NCI-H1694 treated with DMSO at 0.1 percent for 48 hours (cell line): Measurements from ENCODE around the gene GNAS-AS1.
A peak's percentile ranks its signal among the peaks of the same experiment; 100 is the strongest.

Experiments used
- DNase-seq: peaks from one replicate; lab custom pipeline; 2025; lab: John Stamatoyannopoulos, UW

Gene GNAS-AS1

DNA sequence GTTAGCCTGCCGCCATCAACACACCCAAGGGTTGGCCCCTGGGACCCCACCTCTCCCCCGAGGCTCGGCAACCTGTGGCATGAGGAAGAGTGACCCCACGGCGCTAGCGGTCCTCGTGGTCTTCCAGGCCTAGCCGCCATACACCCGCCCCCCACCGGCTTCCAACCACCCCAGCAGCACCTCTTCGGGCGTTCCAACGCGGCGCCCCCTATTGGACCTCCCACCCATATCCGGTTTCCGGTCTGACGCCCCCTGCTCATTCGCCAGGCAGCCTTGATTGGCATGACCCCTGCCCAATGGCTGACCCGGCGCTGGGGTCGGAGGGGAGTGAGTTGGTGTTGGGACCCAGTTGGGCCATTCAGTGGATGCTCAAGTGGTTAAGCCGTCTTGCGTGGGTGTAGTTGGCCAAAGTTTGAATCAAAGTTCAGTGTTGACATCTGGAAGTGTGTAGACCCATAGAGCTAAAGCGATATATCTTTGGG is at the start of gene GNAS-AS1:
Gene GNAS-AS1, minus strand, starts transcription at position 210 of the 482 bp plus-strand sequence.
- peak; percentile 71 for DNase-seq

DNA sequence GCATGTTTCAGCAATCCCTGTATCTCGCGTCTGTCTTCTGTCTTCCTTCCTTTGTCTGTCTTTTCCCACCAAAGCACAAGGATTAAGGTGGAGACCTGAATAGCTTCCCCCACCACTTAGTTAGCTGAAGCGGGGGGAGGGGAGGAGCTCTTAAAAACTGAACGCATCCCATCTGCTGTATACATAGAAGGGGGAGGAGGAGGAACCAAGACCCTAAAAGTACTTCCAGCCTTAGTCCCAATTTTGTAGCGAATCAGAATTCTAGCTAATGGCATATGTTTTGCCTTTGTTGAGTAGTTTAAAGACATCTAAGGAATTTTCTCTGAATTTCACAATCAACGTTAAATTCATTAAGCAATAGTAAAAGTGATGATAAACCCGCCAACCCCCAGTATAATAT is 49.7 kb upstream of the GNAS-AS1 start:
- no peak for DNase-seq

DNA sequence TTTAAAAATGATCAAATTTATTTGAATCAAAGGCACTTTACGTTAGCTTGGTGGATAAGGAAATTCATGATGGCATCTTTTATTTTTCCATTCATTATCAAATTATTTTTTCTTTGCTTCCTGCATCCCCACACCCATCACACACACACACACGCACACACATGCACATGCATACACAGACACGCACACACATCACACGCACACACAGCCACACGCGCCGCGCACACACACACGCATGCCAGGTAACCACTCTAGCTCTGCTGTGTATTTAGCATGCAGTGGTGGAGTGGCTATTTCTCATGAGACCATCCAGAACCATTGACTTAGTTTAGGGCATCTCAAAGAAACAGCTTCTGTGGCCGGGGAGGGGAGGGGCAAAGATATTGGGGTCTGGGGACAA is 48.8 kb upstream of the GNAS-AS1 start:
- DNase-seq, result no peak

DNA sequence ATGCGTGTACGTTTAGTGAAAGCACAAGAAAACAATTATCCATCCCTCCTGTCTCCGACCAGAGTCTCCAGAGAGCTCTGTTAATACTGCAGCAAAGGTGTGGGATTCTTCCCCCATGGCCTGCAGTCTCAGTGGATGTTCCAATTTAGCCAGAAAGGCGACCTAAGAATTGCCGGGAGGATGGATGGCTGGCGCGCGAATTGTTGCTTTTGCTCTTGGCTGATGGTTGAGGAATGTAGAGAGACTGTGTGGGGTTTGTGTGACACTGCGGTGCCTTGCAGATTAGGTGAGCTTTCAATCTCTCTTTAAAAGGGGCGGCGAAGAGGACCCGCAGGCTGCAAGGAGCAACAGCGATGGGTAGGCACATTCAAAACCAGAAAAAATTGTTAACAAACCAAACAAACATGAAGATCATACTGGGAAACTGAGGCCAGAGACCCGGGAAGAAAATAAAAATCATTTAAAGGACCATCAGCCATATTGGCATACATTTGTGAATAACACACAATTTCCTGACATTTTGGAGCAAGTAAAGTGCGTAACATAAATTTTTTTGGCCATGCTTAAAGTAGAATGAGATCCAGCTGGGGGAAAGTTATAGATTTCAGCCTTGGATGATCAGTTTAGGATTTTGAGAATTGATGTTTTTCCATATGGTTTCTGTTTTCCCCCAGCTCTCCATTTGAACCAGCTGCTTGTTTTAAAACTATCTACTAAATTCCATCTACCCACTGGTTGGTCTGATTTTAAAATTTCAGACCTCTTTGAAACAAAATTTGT is 48.1 kb upstream of the GNAS-AS1 start:
- DNase-seq, result no peak

DNA sequence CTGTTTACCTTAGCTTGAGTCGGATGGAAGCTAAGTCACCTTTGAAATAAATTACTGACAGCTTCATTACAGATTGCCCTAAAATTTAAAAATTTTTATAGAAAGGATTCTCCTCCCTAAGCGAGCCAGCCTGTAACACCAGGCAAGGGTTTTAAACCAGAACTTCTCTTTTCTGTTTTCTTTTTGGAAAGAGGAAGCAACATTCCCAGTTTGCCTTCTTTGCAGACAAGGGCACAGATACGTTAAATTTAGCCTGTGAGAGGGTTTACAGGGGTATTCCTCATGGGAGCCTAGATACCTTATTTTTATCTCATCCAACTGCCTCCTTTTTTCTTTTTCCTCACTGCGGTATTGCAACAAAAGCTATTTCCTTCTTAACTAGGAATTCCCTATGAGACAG is 46.8 kb upstream of the GNAS-AS1 start:
- no peak for DNase-seq

DNA sequence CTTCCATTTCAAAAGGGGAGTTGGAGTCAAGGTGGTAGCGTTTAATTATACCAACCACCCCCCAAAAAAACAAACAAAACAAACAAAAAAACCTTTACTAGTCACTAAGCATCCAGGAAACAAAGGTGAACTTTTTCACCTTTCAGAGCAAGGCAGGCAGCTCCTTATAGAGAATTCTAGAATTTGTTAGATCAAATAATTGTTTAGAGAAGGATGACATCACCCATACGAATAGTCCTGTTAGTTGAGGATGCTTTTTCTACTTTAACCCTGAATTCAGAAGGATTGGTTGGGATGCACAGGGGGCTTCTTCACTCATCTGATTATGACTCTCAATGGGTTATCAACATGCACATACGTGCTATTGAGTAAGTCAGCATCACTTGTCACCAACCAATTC is 46.1 kb upstream of the GNAS-AS1 start:
- no peak for DNase-seq

DNA sequence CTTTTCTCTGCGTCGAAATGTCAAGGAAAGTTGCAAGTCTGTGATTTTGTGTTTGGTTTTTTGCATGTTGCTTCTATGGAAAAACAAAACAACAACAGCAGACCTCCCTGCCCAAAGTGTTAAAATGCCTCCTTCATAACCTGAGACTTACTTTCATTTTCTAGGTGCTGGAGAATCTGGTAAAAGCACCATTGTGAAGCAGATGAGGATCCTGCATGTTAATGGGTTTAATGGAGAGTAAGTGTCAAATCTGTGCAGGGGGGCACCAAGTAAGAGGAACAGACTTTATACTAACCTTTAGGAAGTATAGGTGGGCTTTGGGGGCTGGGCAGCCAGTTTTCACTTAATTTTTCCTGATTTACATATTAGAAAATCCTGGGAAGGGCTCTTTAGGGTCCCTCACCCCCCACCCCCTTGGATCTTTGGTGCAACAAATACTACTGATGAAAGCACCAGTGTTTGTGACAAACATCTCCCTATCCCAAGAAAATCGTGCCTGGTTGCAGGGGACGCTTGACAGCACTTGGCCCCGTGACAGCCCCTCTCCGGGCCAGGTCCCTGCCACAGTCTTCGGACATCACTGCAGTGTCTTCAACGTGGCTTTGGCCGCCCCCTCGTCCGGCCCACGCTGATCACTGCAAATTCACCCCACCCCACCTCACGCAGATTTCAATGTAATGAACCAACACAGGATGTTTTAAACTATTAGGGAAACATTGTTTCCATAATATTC is 44.9 kb upstream of the GNAS-AS1 start:
- no peak for DNase-seq

DNA sequence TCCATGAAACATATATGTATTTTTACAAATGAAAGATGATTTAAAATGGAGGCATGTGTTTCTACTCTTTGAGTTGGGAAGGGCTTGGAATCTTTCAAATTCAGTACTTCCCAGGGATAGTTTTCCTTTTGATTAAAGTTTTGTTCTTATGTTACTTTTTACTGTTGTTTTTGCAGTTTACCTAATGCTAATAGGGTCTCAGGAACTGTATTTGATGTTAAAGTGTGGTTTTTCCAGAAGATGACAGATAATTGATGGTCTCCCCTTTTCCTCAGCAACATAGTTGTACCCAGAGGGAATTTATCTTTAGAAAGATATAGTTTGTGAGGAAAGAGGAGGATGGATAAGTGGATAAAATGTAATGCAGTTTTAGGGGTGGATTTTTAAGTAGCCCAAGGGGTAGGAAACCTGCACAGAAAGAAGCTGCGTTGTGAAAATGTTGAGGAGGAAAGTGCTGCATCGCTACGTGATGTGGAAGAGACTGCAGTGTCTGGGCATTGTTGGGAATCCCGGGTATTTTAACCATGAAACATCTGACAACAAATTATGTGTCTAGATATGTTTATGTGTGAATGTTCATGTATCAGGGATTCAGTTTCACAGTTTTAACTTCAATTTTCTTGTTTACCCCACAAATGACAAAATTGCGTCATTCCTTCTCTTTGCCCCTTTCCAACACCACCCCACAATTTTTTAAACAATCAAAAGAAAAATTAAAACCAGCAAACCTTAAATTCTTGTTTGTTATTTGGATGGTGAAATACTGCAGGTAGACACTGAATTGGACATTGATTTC is 44.1 kb upstream of the GNAS-AS1 start:
- DNase-seq, result no peak

DNA sequence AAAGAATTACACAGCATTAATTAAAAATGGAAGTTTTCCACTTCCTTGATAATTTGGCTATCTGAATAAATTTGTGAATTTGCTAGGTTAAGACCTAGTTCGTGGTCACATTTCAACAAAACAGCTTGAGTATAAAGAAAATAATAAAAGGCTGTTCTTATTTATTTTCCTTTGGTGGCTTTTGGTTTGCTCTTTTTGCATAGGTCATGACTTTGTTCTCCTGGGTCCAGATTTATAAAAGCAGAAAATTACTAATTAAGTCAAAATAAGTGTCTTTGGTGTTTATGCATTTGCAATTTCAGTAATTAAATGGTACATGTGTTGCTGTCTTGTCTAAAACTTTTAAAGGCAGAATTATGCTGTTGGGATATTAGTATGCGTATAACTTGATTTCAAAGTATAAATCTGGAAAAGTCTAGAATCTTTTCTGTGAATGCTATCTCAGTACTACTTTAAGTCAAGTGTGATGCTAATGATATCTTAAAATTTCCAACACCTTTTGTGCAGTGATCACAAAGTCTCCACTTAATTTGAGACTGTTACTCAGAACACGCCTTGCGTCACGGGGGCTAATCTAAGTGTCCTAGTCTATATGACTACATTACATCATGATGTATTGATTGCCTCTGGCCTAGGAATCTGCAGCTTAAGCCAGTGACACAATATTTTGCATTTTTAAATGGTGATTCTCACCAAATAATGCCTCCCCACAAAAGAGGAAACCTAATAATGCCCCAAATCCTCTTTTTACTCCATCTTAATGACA is 42.8 kb upstream of the GNAS-AS1 start:
- DNase-seq, result no peak

DNA sequence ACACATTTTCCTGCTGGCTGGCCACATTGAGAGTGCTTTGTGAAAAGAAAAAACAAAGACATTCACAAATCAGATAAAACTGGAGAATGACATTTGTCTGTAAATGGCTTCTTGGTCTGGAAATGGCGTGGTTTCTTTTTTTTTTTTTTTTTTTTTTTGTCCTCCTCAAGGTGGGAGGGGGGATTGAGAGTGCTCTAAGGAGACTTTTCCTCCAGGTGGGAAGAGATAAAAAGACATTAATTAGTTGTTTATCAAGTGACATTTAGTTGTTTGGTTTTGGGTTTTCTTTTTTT is 42.2 kb upstream of the GNAS-AS1 start:
- DNase-seq, result no peak

DNA sequence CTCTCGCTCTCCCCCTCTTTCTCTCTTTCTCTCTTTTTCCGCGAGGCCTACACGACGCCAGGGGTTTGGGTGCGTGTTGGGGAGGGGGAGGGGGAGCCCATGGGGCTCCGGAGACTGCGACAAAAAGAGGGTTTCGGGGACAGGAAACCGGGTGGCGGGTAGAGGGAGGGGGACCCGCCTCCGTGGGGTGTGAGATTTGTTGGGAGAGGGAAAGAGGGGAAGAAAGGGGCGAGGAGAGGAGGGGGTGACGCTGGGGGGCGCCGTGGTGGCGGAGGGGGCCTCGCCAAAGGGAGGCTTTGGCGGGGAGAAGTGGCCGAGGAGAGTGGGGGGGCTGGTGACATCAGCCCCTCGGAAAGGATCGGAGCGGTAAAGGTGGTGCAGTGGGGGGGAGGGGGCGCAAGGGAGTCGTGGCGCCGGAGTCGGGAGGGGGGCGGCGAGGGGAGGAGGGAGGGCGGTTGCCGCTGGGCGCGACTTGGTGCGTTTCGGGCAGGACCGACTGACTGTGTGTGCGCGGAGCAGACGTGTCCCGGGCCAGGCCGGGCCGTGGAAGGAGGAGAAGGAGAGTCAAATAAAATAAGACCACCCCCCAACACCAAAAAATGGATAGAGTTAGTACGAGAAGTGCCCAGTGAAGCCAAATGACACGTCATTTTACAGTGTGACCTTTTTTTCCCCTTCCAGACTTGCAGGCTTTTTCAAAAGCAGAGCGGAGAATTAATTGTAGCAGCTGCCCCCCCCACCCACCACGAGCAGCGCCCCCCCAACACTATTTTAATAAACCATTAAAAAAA is 41.6 kb upstream of the GNAS-AS1 start:
- peak; percentile 25 for DNase-seq

DNA sequence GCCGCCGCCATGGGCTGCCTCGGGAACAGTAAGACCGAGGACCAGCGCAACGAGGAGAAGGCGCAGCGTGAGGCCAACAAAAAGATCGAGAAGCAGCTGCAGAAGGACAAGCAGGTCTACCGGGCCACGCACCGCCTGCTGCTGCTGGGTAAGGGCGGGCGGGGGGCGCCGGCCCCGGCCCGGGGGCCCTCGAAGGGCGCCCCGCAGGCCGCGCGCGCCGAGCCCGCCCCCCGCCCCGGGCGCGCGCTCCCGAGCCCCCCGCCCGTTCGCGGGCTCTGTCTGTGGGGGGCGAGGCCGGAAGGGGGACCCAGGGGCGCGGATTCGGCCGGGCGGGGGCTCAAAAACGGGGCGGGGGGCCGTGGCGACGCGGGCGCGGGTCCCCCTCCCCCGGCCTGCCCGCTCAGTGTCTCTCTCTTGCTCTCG is 41.0 kb upstream of the GNAS-AS1 start:
- no peak for DNase-seq

DNA sequence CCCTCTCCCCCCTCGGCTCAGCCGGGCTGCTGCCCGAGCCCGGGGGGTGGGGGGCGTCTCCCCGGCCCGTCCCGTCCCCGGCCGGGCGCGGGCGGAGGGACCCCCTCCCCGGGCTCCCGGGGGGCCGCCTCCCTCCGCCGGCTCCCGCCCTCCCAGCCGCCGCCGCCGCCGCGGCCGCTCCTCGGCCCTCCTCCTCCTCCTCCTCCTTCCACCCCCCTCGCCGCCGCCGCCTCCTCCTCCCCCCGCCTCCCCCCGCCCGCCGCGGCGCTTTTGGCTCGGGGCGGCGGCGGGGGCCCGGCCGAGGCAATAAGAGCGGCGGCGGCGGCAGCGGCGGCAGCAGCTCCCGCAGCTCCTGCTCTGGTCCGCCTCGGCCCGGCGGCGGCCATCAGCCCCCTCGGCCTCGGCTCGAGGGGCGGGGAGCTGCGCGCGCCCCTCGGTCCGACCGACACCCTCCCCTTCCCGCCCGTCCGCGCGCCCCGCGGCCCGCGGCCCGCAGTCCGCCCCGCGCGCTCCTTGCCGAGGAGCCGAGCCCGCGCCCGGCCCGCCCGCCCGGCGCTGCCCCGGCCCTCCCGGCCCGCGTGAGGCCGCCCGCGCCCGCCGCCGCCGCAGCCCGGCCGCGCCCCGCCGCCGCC is 40.5 kb upstream of the GNAS-AS1 start:
- DNase-seq, result no peak

DNA sequence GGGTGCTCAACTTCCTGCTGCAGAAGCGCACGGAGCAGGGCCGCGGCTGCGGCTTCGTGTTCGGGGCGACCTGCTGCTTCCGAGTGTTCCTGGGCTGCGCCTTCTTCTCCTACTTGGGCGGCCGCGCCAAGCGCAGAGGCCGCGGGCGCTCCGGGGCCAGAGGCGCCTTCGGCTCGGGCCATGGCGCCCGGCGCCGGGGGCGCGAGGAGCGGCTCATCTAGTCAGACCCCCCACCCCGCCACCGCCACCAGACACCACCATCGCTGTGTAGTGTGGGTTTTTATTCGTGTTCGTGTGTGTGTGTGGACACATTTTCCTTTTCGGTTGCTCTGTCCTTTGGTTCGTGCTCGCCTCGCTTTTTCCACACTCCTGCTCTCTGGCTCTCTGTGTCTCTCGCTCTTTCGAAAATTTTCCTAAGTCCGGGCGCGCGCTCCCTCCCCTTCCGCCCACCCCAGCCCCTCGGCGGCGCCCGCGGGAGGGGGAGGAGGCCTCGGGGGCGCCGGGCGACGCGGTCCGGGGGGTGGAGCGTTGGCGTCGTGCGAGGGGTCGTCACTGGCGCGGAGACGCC is 39.9 kb upstream of the GNAS-AS1 start:
- peak; percentile 52 for DNase-seq

DNA sequence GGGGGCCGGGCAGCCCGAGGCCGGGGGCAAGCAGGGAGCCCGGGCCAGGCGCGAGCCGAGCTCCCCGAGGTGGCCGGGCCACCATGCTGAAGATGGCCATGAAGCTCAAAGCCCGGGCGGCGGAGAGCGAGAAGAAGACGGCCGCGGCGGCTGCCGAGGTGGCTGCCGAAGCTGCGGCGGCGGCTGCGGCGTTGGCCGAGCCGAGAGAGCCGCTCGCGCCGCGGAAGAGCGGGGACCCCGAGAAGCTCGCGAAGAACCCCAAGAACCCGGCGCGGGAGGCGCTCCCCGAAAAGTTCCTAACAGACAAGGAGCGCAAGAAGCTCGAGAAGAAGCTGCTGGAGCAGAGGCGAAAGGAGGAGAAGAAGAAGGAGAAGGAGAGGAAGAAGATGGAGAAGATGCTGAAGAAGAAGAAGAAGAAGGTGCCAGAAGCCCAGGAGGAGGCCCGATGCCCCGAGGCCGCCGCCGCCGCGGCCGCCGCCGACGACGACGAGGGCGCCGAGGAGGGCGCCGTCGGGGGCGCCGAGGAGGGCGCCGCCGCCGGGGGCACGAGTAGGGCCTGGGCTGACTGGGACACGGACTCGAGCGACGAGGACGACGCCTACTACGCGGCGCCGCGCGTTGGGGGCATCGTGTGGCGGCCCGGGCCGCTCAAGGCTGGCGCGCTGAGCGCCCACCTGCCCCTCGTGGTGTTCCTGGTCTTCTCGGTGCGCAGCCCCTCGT is 39.3 kb upstream of the GNAS-AS1 start:
- no peak for DNase-seq

DNA sequence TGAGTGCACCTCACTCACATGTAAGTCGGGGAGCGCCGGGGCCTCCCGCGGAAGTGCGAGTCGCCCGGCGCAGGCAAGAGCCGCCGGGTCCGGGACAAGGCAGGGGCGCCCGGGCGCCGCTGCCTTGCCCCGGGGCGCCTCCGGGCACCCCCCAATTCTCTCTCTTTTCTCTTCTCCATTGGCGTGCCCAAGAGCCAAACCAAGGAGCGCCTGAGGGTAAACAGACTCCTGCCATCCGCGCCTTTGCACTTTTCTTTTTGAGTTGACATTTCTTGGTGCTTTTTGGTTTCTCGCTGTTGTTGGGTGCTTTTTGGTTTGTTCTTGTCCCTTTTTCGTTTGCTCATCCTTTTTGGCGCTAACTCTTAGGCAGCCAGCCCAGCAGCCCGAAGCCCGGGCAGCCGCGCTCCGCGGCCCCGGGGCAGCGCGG is 38.6 kb upstream of the GNAS-AS1 start:
- DNase-seq, result no peak

DNA sequence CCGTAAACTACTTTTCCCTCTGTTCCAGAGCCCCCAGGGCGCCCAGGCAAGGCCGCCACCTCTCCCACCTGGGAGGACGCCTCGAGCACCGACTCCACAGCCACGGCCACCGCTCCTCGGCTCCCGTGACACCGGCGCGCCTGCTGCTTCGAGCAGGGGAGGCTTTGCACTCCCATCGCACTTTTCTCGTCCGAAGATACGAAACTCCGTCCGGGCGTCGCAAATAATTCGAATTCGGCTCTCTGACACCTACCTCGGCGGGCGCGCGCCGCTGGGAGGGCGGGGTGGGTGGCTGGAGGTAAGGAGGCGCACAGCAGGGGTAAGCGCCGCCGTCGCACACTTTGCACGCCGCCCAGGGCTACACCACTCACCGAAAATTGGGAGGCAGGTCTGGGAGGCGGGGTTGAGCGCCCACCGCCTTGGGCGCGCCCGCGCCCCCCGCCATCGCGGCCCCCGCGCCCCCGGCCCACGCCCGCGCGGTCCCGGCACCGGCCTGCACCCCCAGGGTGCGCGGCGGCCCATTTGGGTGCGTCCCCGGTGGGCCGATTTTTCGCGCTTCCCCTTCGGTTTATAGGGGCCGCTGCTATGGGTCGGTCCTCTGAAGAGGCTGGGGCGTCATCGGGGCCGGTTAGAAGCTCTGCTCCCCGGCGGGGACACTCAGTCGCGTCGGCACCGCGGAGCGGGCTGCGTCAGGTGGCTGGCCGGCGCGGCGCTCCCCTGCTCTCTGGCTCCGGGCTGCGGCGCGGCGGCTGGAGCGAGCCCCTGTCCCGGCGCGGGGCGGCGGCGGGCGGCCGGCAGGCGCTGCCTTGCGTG is 38.0 kb upstream of the GNAS-AS1 start:
- peak; percentile 56 for DNase-seq

DNA sequence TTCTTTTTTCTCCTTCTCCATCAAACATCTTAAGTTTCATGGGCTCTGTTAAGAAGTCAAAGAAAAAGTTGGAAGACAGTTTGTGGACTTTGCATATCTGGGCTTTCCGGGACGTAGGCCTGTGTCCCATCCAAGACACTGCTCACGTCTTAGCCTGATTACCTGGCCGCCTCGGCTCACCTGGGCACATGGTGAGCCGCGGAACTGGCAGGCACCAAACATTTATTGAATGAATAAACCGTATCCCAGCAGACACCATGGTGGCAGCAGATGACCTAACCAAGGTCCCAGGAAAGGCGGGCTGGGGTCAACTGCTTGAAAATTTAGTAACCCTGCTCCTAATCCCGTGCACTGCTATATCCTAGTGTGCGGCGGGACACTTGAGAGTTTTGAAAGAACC is 37.4 kb upstream of the GNAS-AS1 start:
- DNase-seq, result no peak

DNA sequence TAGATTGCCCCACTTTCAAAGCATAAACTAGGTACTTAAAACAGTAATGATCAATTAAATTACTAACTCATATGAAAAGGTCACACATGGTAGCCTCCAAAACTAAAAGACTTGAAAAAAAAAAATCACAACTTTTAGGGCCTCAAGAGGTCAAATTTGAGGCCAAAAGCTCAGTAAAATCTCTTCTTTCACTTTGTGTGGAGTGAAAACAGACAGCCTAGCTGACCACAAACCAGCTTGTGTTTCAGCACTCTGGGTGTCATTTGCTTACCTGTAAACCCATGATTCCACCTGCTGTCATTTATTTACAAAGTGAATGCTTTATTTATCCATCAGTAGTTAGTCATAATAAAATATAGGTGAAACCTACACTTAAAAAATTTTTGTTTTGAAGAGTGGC is 35.8 kb upstream of the GNAS-AS1 start:
- no peak for DNase-seq
